EL (cell line): Measurements from ENCODE around the gene ALOX5AP.
A peak's percentile ranks its signal among the peaks of the same experiment; 100 is the strongest.
"Not testable (repeated sequence)": the region's sequence is repeated elsewhere in the genome, so short reads cannot be mapped to it uniquely, and the experiment has no call there.

ENCODE experiments used
- DNase-seq: peaks from one replicate; pipeline ENCODE4 v3.0.0-alpha.2; 2016

The ALOX5AP gene

GRCh38 chr13:30739237-30739528, 3.8 kb downstream of the ALOX5AP start:
- no peak for DNase-seq

GRCh38 chr13:30739761-30740642, 4.7 kb downstream of the ALOX5AP start:
- peak; percentile 73 for DNase-seq

DNA sequence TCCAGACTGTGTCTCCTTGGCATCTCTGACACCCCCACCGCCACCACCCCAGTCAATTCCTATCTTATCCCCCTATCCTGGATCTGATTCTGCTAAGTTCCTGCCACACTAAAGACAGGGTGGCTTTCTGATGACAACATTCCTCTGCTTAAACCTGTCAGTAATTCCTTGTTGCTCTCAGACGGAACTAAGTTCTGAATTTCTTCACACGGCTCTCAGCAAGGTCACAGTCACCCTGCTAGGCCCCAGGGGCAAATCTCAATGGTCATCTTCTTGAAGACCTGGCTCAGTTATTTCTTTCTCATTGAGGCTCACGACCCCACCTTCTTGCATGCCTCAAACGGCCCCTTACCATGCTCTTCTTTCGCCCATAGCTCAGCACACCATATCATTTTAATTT, 7.6 kb downstream of the ALOX5AP start:
- DNase-seq = no peak

DNA sequence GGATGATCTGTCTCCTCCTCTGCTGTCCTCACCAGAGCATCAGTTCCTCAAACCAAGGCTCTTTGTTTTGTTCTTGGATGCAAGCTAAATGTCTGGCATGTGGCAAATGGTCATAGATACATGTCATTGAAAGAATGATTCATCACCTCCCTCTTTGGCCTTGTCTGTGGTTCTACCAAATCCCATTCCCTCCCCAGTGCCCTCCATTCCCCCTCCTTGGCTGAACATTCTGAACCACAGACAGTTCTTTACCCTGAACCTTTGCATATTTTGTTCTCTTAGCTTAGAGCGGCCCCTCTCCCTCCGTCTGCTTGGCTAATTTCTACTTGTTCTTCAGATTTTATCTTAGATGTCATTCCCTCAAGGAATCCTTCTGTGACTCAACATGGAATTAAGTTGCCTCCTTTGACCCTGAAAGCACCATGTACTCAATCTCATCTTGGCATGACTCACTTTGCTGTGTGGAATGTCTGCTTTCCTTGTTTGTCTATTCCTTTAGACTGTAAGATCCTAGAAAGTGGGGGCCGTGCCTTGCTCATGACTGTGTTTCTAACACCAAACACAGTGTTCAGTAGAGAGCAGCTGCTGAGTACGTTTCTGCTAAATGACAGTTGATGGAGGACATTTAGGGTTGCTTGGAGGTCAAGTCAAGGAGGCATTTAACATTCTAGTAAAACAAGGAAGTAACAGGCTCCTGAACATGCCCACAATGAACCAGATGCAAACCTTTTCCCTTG, 8.1 kb downstream of the ALOX5AP start:
- DNase-seq = peak; percentile 98

DNA sequence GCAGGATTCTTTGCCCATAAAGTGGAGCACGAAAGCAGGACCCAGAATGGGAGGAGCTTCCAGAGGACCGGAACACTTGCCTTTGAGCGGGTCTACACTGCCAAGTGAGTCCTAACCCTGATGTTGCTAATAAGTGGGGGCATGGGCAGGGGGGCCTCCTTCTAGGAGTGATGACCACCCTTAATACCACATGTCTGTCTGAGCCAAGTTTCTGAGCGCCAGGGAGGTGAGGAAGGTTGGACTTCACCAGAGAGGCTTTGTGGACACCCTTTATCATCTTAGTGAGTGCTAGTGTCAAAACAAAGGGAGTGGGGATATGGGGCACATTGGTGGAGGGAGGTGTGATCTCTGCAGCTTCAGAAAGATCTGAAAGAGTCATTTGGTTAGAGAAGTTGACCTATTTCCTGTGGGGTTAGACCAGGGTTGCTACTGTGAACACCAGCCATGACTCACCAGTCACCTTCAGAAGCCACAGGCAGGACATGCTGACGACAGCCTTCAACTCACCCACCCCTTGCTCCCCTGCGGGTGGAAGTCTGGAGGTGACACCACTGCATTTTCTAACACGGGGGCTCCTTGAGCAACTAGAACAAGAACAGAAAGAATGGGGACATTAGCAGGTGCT, 8.8 kb downstream of the ALOX5AP start:
- DNase-seq = peak; percentile 64

DNA sequence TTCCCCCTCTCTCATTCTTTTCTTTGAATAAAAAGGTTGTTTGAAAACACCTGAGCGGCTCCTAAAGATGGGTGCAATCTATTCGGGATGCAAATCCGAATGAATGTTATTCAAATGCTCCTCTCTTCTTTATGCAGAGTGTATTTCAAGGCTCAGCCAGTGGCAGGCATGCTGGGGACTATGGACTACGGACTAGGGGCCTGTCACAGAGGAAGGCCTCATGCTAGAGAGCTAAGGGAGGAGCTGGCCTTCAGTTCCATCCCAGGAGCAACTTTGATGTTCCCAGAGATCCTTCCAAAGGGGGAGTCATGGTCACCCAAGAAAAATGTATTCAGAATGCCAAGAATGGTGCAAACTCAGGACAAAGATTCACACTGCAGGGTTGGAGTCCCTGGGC, 9.3 kb downstream of the ALOX5AP start:
- DNase-seq = no peak

GRCh38 chr13:30745906-30746686, 10.8 kb downstream of the ALOX5AP start:
- no peak for DNase-seq

- no peak for DNase-seq
Observed at GRCh38 chr13:30746791-30747190, 11.4 kb downstream of the ALOX5AP start.

- not testable (repeated sequence) for DNase-seq
Observed at GRCh38 chr13:30747845-30748244, 12.5 kb downstream of the ALOX5AP start.

GRCh38 chr13:30748717-30749116, 13.4 kb downstream of the ALOX5AP start:
- no peak for DNase-seq

DNA sequence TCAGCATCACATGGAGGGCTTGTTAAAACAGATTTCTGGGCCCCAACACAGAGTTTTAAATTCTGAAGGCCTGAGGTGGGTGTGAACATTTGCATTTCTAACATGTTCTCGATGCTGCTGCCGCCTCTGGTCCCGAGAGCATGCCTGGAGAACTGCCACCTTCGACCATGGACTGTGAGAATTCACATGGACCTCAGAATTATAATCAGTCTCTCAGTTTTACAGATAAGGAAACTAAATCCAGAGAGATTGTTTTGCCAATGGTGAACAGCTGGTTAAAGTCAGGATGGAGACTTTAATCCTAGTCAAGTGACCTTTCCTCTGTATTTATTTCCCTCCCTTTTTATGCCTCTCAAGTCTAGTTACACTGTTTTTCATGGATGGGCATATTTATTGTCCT, 14.7 kb downstream of the ALOX5AP start:
- no peak for DNase-seq

GRCh38 chr13:30751183-30751933, 16.0 kb downstream of the ALOX5AP start:
- no peak for DNase-seq

DNA sequence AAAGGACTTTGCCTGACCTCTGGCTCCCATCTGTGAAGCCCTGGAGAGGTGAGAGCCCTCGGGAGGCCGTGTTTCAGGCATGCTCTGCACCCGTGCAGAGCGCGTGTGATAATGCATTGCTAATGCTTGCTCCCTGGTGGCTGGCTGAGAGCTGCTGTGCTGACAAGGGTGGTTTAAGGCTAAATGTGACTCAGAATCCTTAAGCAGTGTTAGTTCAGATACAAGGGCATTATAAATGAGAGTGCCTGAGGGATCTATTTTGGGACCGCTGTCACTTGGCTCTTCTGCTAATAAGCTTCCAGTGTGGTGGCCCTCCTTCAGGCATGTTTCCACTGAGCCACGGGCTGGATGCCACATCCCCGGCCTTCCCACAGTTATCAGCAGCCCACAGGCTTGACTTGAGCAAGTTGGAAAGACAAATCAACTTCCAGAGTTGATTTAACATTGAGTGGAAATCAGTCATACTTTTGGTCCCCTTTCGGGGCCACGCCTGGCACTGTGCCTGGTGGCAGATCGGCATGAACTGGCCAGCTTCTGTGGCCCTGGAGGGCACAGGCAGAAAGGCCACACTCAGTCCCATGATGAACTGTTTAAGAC, 17.0 kb downstream of the ALOX5AP start:
- DNase-seq = no peak

DNA sequence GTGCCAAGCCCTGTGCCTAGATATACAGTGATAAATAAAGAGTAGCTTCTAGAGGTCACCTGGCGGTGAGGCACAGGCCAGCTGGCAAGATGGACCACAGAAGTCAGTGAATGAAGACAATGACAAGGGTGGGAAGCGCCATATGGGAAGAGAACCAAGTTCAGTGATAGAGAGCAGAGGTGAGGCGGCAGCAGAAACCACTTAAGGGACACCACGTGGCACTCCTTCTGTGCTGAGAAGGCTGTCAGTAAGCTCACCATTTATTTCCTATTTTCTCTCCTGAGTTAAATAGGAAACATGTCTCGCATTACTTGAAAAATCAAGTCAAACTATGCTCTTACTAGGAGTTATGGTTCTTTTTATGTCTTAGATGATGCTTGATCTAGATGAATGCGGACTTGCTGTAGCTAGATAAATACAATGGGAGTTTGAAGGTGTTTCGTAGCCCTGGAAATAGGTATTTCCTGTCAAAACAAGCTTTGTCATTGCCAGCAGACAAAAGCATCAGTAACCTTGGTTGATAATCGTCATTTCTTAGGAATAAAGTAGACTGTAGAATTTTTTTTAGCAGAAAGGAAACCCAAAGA, 17.8 kb downstream of the ALOX5AP start:
- DNase-seq = no peak

GRCh38 chr13:30755678-30756077, 20.3 kb downstream of the ALOX5AP start:
- DNase-seq = no peak

GRCh38 chr13:30757026-30757742, 21.8 kb downstream of the ALOX5AP start:
- DNase-seq = no peak

- DNase-seq = peak; percentile 32
Observed at GRCh38 chr13:30759748-30760147, 24.4 kb downstream of the ALOX5AP start.

DNA sequence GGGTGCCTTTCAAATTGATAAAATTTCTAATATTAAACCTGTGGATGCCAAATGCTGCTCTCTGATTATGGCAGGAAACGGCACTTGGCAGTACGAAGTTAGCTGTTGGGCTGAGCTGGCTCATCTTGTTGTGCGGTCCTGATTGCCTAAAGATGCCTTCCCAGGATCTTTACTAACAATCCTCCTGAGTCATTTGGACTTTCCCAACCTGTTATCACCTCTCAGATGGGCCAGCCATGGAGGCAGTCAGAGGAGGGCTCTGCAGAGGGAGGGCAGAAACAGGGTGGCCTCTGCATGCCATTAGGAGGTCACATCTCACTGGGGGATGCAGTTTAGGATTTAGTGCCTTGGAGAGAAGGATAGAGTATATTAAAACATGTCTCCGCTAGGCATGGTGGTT, 27.3 kb downstream of the ALOX5AP start:
- DNase-seq = no peak

DNA sequence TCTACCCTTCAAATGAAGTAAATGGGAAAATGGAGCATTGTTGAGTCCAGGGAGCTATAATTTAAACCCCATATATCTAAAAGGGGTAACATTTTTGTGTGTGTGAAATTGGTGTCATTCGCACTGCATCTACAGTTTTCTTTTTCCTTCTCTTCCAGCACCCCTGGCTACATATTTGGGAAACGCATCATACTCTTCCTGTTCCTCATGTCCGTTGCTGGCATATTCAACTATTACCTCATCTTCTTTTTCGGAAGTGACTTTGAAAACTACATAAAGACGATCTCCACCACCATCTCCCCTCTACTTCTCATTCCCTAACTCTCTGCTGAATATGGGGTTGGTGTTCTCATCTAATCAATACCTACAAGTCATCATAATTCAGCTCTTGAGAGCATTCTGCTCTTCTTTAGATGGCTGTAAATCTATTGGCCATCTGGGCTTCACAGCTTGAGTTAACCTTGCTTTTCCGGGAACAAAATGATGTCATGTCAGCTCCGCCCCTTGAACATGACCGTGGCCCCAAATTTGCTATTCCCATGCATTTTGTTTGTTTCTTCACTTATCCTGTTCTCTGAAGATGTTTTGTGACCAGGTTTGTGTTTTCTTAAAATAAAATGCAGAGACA, 28.6 kb downstream of the ALOX5AP start:
- peak; percentile 61 for DNase-seq

GRCh38 chr13:30766231-30766630, 30.9 kb downstream of the ALOX5AP start:
- no peak for DNase-seq
